HepG2 (cell line): ENCODE measurements around the gene COG4. TPM values are rescaled to one million over a fixed set of nuclear protein-coding genes. Genes with fewer than 3 reads are reported as not detected.

Experiments used
- ATAC-seq: fragments of 200-7000 bp; cut with Tn5 transposase; 3 replicates; pipeline ENCODE4 v1.9.1; 2020; ENCODE audit warnings: mild to moderate bottlenecking, moderate library complexity
- BruUV-seq: library from RNA; stranded (reverse); fragments of 400-500 nt; replicated peaks from 2 replicates; lab custom pipeline; 2021; lab: Mats Ljungman, UMichigan
- CTCF ChIA-PET: fragments of 300-600 bp; formaldehyde crosslinking; extraction: SDS; loops from one replicate; lab custom pipeline; 2021; ENCODE audit warnings: low total read pairs, inconsistent platforms, low intra/inter-chr PET ratio; lab: Yijun Ruan, JAX
- POLR2A ChIA-PET: fragments of 350-600 bp; sonication (Branson Sonifier 250); formaldehyde crosslinking; loops from one replicate; lab custom pipeline; 2020; ENCODE audit warnings: antibody characterized with exemption, inconsistent platforms; lab: Yijun Ruan, JAX
- DNase-seq: peaks from one replicate; pipeline ENCODE4 v3.0.0-alpha.2; 2015; ENCODE audit warnings: low spot score
- FAIRE-seq: peaks from 3 replicates; lab custom pipeline; 2011; peaks lifted over from hg19 to GRCh38; lab: Jason Lieb, UNC
- H2AFZ ChIP-seq: one replicate; pipeline ENCODE4 v1.6.1; 2011; ENCODE audit warnings: low read length, inconsistent platforms
- H3K27ac ChIP-seq: fragments of 300-600 bp; 3 replicates; pipeline ENCODE4 v1.8.0; 2011; ENCODE audit warnings: mixed run types, mild to moderate bottlenecking, mixed read lengths, low read length, inconsistent platforms; ENCODE audit not compliant: insufficient read depth; ENCODE audit errors: extremely low read length
- H3K27me3 ChIP-seq, 2 experiments: fragments of 200-600 bp in 1 of 2; 2 replicates in 1 of 2; 3 replicates in 1 of 2; pipeline versions ENCODE4 v1.6.0 to v1.8.0; 2011; ENCODE audit warnings: low read length in 2 of 2, mild to moderate bottlenecking in 2 of 2, moderate library complexity in 2 of 2, inconsistent platforms in 1 of 2; ENCODE audit not compliant: insufficient read depth in 2 of 2, control insufficient read depth in 1 of 2
- H3K36me3 ChIP-seq, 2 experiments: fragments of 200-600 bp in 1 of 2; replicated peaks in 1 of 2; 2 replicates in 1 of 2; 3 replicates in 1 of 2; pipeline versions ENCODE4 v1.5.1 to v1.8.0; 2011; ENCODE audit warnings: low read length in 2 of 2, inconsistent platforms in 1 of 2; ENCODE audit not compliant: insufficient read depth in 2 of 2, control insufficient read depth in 1 of 2
- H3K4me1 ChIP-seq: 2 replicates; pipeline ENCODE4 v1.5.1; 2012; ENCODE audit warnings: low read length, inconsistent platforms; ENCODE audit not compliant: insufficient read depth
- H3K4me2 ChIP-seq: 2 replicates; pipeline ENCODE4 v1.6.0; 2011; ENCODE audit warnings: low read depth, low read length, inconsistent platforms
- H3K4me3 ChIP-seq, 3 experiments: fragments of 200-600 bp in 1 of 3; sonication (generic), shearing (Covaris generic) in 1 of 3; replicated peaks in 1 of 3; 2 replicates each; pipeline ENCODE4 v1.5.1; 2011 to 2016; ENCODE audit warnings: low read length in 3 of 3, inconsistent platforms in 2 of 3, low read depth in 2 of 3, mild to moderate bottlenecking in 2 of 3, control low read depth in 1 of 3, mixed read lengths in 1 of 3; ENCODE audit not compliant: insufficient read depth in 1 of 3
- H3K79me2 ChIP-seq: one replicate; pipeline ENCODE4 v1.6.1; 2011; ENCODE audit warnings: low read length, inconsistent platforms; ENCODE audit not compliant: insufficient read depth
- H3K9ac ChIP-seq: 2 replicates; pipeline ENCODE4 v1.6.0; 2011; ENCODE audit warnings: mild to moderate bottlenecking, low read depth, low read length, inconsistent platforms; ENCODE audit not compliant: insufficient read depth
- H3K9me3 ChIP-seq: 2 replicates; pipeline ENCODE4 v1.5.1; 2012; ENCODE audit warnings: mild to moderate bottlenecking, low read length
- H4K20me1 ChIP-seq: 2 replicates; pipeline ENCODE4 v1.6.0; 2011; ENCODE audit warnings: inconsistent platforms, mild to moderate bottlenecking, low read length, moderate library complexity; ENCODE audit not compliant: insufficient read depth
- BORCS8-MEF2B ChIP-seq: sonication (generic); formaldehyde crosslinking; IDR thresholded peaks from 2 replicates; pipeline ENCODE4 v1.8.0; 2022; ENCODE audit warnings: mild to moderate bottlenecking, missing genetic modification reagents
- CHCHD3 ChIP-seq: sonication (generic); formaldehyde crosslinking; IDR thresholded peaks from 2 replicates; pipeline ENCODE4 v1.8.0; 2022; ENCODE audit warnings: mild to moderate bottlenecking, missing genetic modification reagents, moderate library complexity
- ELF1 ChIP-seq: sonication (generic); formaldehyde crosslinking; IDR thresholded peaks from 2 replicates; pipeline ENCODE4 v1.4.0; 2020; ENCODE audit warnings: missing genetic modification reagents
- HBP1 ChIP-seq: IDR thresholded peaks from 2 replicates; pipeline ENCODE4 v1.6.1; 2016; ENCODE audit warnings: low read depth, control low read depth
- HNF1B ChIP-seq: sonication (generic); formaldehyde crosslinking; IDR thresholded peaks from 2 replicates; pipeline ENCODE4 v1.5.1; 2020; ENCODE audit warnings: mild to moderate bottlenecking, moderate library complexity, missing genetic modification reagents
- NFE2L1 ChIP-seq: sonication (generic); formaldehyde crosslinking; IDR thresholded peaks from 2 replicates; pipeline ENCODE4 v1.4.0; 2020; ENCODE audit warnings: missing genetic modification reagents, mild to moderate bottlenecking, borderline replicate concordance
- NFIB ChIP-seq: sonication (generic); formaldehyde crosslinking; IDR thresholded peaks from 2 replicates; pipeline ENCODE4 v1.9.0; 2021; ENCODE audit warnings: missing genetic modification reagents, mild to moderate bottlenecking, borderline replicate concordance
- PHF5A ChIP-seq: IDR thresholded peaks from one replicate; pipeline ENCODE4 v1.6.1; 2018; ENCODE audit warnings: low read depth, missing genetic modification reagents; ENCODE audit not compliant: unreplicated experiment
- ZBTB1 ChIP-seq: sonication (generic); formaldehyde crosslinking; IDR thresholded peaks from 2 replicates; pipeline ENCODE4 v1.4.0; 2020; ENCODE audit warnings: missing genetic modification reagents, borderline replicate concordance
- ZC3H13 ChIP-seq: sonication (generic); formaldehyde crosslinking; IDR thresholded peaks from 2 replicates; pipeline ENCODE4 v1.8.1; 2023; ENCODE audit warnings: mild to moderate bottlenecking, missing genetic modification reagents, moderate library complexity
- ZNF142 ChIP-seq: sonication (generic); formaldehyde crosslinking; IDR thresholded peaks from 2 replicates; pipeline ENCODE4 v1.4.0; 2020; ENCODE audit warnings: missing genetic modification reagents
- ZNF335 ChIP-seq: sonication (generic); formaldehyde crosslinking; IDR thresholded peaks from 2 replicates; pipeline ENCODE4 v1.4.0; 2020; ENCODE audit warnings: missing genetic modification reagents
- ZNF713 ChIP-seq: sonication (generic); formaldehyde crosslinking; IDR thresholded peaks from 2 replicates; pipeline ENCODE4 v1.4.0; 2020; ENCODE audit warnings: mild to moderate bottlenecking, missing genetic modification reagents
- ZNF850 ChIP-seq: sonication (generic); formaldehyde crosslinking; conservative IDR thresholded peaks from 2 replicates; pipeline ENCODE4 v1.9.0; 2021; ENCODE audit warnings: mild to moderate bottlenecking, missing genetic modification reagents
- ZSCAN9 ChIP-seq: IDR thresholded peaks from 2 replicates; pipeline ENCODE4 v1.6.1; 2016; ENCODE audit warnings: borderline replicate concordance
- WGBS: methylation state at CpG from one replicate; pipeline ENCODE4 v1.1.6; 2017; ENCODE audit warnings: low lambda C conversion rate; 5-methylcytosine and 5-hydroxymethylcytosine counted together
- in situ Hi-C: cut with HindIII; loops from 2 replicates; pipeline ENCODE4 v1.10.0; 2017; ENCODE audit warnings: low pct_unique_long_range_greater_than_20kb; ENCODE audit not compliant: extremely low pct_ligation_motif_present
- intact Hi-C: fragments of 100-400 bp; cut with micrococcal nuclease; formaldehyde crosslinking; loops from one replicate; pipeline ENCODE4 v1.10.0; 2022; ENCODE audit not compliant: unreplicated experiment
- polyA plus RNA-seq, 8 experiments: library from polyadenylated mRNA; depleted of rRNA in 3 of 8; stranded (reverse) in 7 of 8; unstranded in 1 of 8; fragments of >200 nt; fragmentation: Illumina TruSeq in 4 of 8; extraction: Trizol in 4 of 8; gene quantifications; 2 replicates each; pipeline versions ENCODE4 v1.2.1 to v1.2.3, GENCODE V29; 2011 to 2016; ENCODE audit warnings: low read depth in 4 of 8, missing spikeins in 1 of 8, mixed read lengths in 1 of 8; ENCODE audit not compliant: insufficient read depth in 1 of 8
- total RNA-seq, 5 experiments: library from RNA; depleted of rRNA; stranded (reverse); fragments of >200 nt; fragmentation: Illumina TruSeq; extraction: Trizol; gene quantifications; 2 replicates each; pipeline ENCODE4 v1.2.3, GENCODE V29; 2016; ENCODE audit warnings: low read depth in 1 of 5

The COG4 gene
- total and polyA plus RNA-seq, 2 of the 13 experiments (the other 11 are each of a cell fraction or from before 2014, with no cell fraction given): 51.1 to 73.8 TPM

GRCh38 chr16:70470141-70470926 is 53.0 kb downstream of the COG4 start:
- H3K27me3 ChIP-seq: no peaks in the 10 kb centered on the region
- ATAC-seq (no peak), FAIRE-seq (no peak), DNase-seq (no peak)
- no peaks in the 10 kb centered on the region for H3K9me3 ChIP-seq
- ChIA-PET POLR2A (interaction anchor here (0.6 to 4.8 kb wide), 10 partner anchors 13 to 124 kb away, joined by 3 to 51 read pairs (median 4); partner anchors contain the start of genes DDX19A and FCSK), CTCF (interaction anchor here (0.8 to 2.8 kb wide), 4 partner anchors 52 to 100 kb away, joined by 3 to 47 read pairs (median 6); no protein-coding TSS in a partner anchor)
- no peaks in the 10 kb centered on the region for H3K79me2 ChIP-seq
- H4K20me1 ChIP-seq: no peaks in the 10 kb centered on the region
- H3K4me3 ChIP-seq: no peak overlapping the region
- peaks cover 5% of the 10 kb centered on the region; the same call in 1 of the 2 replicates for H3K4me1 ChIP-seq
- peaks cover 0 to 2% of the 10 kb centered on the region in 2 experiments; a peak in 1 of 5 replicates for H3K36me3 ChIP-seq
- no peak overlapping the region for H3K9ac ChIP-seq
- H2AFZ ChIP-seq: no peak overlapping the region
- no TSS peak for BruUV-seq
- intact Hi-C loops: loop anchor here (2.0 kb wide), 1 partner anchor 90 kb away; no protein-coding TSS in a partner anchor
- in situ Hi-C loops: no loop called here
- 0 out of 2 replicates have a peak overlapping the region, but pooled peaks have one; percentile 8 for H3K4me2 ChIP-seq
- no peak overlapping the region for H3K27ac ChIP-seq
- 83% methylated on average over 9 of the region's 10 CpGs for WGBS
- TF ChIP-seq BORCS8-MEF2B (no peak), ZNF335 (CRISPR knock-in tag) (no peak), CHCHD3 (CRISPR knock-in tag) (0 out of 2 replicates have a peak, but pooled peaks have one; percentile 26), NFE2L1 (CRISPR knock-in tag) (peak; percentile 64; the same call in 1 of the 2 replicates), ELF1 (no peak), HBP1 (CRISPR knock-in tag) (no peak), ZBTB1 (CRISPR knock-in tag) (no peak), NFIB (no peak), ZNF142 (CRISPR knock-in tag) (peak; percentile 60; the same call in 1 of the 2 replicates), HNF1B (CRISPR knock-in tag) (peak; percentile 4; the same call in 1 of the 2 replicates), ZNF850 (CRISPR knock-in tag) (no peak), ZC3H13 (no peak), ZSCAN9 (CRISPR knock-in tag) (no peak), PHF5A (CRISPR knock-in tag) (no peak), ZNF713 (CRISPR knock-in tag) (no peak)
